PC-3 (cell line): Measurements from ENCODE around the gene ZNF544.

Experiments used
- EZH2 ChIP-seq: fragments of 300-600 bp; sonication (generic); IDR thresholded peaks from one replicate; pipeline ENCODE4 v1.6.1; 2017; ENCODE audit warnings: antibody characterized with exemption, mild to moderate bottlenecking, low read length; ENCODE audit not compliant: unreplicated experiment
- EZH2phosphoT487 ChIP-seq: fragments of 300-600 bp; sonication (generic); IDR thresholded peaks from 2 replicates; pipeline ENCODE4 v1.6.1; 2018; ENCODE audit warnings: mild to moderate bottlenecking, antibody characterized with exemption, low read length, borderline replicate concordance
- TF ChIP-seq, protein P1 (sequence below): fragments of 300-600 bp; sonication (generic); conservative IDR thresholded peaks from 2 replicates; pipeline ENCODE4 v1.5.1; 2017; ENCODE audit warnings: antibody characterized with exemption, low read depth, mild to moderate bottlenecking, low read length

DNA sequence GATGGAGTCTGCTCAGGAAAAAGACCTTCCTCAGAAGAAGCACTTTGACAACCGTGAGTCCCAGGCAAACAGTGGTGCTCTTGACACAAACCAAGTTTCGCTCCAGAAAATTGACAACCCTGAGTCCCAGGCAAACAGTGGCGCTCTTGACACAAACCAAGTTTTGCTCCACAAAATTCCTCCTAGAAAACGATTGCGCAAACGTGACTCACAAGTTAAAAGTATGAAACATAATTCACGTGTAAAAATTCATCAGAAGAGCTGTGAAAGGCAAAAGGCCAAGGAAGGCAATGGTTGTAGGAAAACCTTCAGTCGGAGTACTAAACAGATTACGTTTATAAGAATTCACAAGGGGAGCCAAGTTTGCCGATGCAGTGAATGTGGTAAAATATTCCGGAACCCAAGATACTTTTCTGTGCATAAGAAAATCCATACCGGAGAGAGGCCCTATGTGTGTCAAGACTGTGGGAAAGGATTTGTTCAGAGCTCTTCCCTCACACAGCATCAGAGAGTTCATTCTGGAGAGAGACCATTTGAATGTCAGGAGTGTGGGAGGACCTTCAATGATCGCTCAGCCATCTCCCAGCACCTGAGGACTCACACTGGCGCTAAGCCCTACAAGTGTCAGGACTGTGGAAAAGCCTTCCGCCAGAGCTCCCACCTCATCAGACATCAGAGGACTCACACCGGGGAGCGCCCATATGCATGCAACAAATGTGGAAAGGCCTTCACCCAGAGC, 16.2 kb upstream of the ZNF544 start:
- TF ChIP-seq, protein P1, sequence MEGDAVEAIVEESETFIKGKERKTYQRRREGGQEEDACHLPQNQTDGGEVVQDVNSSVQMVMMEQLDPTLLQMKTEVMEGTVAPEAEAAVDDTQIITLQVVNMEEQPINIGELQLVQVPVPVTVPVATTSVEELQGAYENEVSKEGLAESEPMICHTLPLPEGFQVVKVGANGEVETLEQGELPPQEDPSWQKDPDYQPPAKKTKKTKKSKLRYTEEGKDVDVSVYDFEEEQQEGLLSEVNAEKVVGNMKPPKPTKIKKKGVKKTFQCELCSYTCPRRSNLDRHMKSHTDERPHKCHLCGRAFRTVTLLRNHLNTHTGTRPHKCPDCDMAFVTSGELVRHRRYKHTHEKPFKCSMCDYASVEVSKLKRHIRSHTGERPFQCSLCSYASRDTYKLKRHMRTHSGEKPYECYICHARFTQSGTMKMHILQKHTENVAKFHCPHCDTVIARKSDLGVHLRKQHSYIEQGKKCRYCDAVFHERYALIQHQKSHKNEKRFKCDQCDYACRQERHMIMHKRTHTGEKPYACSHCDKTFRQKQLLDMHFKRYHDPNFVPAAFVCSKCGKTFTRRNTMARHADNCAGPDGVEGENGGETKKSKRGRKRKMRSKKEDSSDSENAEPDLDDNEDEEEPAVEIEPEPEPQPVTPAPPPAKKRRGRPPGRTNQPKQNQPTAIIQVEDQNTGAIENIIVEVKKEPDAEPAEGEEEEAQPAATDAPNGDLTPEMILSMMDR, result no peak
- TF ChIP-seq EZH2 (no peak), EZH2phosphoT487 (no peak)
